H9 (cell line): ENCODE results near the gene SKAP1. TPM values are rescaled to one million over a fixed set of nuclear protein-coding genes. Genes with fewer than 3 reads are reported as not detected.

Experiments used
- DNase-seq: peaks from one replicate; pipeline ENCODE4 v3.0.0-alpha.2; 2017
- H2AFZ ChIP-seq: one replicate; pipeline ENCODE4 v1.6.1; 2013; ENCODE audit warnings: mild to moderate bottlenecking, low read length, control low read depth, moderate library complexity
- H2AK5ac ChIP-seq: 2 replicates; pipeline ENCODE4 v1.6.1; 2013; ENCODE audit warnings: low read length, control low read depth, mixed read lengths; ENCODE audit not compliant: insufficient read length
- H2BK120ac ChIP-seq: one replicate; pipeline ENCODE4 v1.6.1; 2013; ENCODE audit warnings: low read depth, mild to moderate bottlenecking, low read length, control low read depth, inconsistent platforms; ENCODE audit not compliant: poor library complexity, severe bottlenecking
- H2BK12ac ChIP-seq: 2 replicates; pipeline ENCODE4 v1.6.1; 2013; ENCODE audit warnings: low read length, control low read depth, mixed read lengths, low read depth; ENCODE audit not compliant: insufficient read length
- H2BK15ac ChIP-seq: 2 replicates; pipeline ENCODE4 v1.6.1; 2013; ENCODE audit warnings: low read depth, low read length, control low read depth
- H2BK20ac ChIP-seq: one replicate; pipeline ENCODE4 v1.6.1; 2013; ENCODE audit warnings: low read depth, mild to moderate bottlenecking, low read length, control low read depth, inconsistent platforms; ENCODE audit not compliant: poor library complexity, severe bottlenecking
- H2BK5ac ChIP-seq: 2 replicates; pipeline ENCODE4 v1.6.1; 2013; ENCODE audit warnings: low read length, control low read depth, mixed read lengths; ENCODE audit not compliant: insufficient read length
- H3K14ac ChIP-seq: 2 replicates; pipeline ENCODE4 v1.6.1; 2013; ENCODE audit warnings: low read length, control low read depth; ENCODE audit not compliant: insufficient read depth
- H3K18ac ChIP-seq: 2 replicates; pipeline ENCODE4 v1.6.1; 2013; ENCODE audit warnings: low read depth, mild to moderate bottlenecking, mixed read lengths, low read length, control low read depth; ENCODE audit not compliant: insufficient read length
- H3K23ac ChIP-seq: 2 replicates; pipeline ENCODE4 v1.6.1; 2013; ENCODE audit warnings: low read length, control low read depth, mixed read lengths, low read depth; ENCODE audit not compliant: insufficient read length
- H3K23me2 ChIP-seq: 2 replicates; pipeline ENCODE4 v1.6.1; 2013; ENCODE audit warnings: low read depth, mild to moderate bottlenecking, mixed read lengths, low read length, control low read depth; ENCODE audit not compliant: insufficient read length, poor library complexity, severe bottlenecking
- H3K27ac ChIP-seq: 2 replicates; pipeline ENCODE4 v1.5.1; 2013; ENCODE audit warnings: low read length, control low read depth, mixed read lengths, low read depth; ENCODE audit not compliant: insufficient read length
- H3K27me3 ChIP-seq: 2 replicates; pipeline ENCODE4 v1.6.1; 2013; ENCODE audit warnings: low read length, control low read depth, inconsistent platforms; ENCODE audit not compliant: insufficient read depth
- H3K4ac ChIP-seq: 2 replicates; pipeline ENCODE4 v1.6.1; 2013; ENCODE audit warnings: low read depth, mild to moderate bottlenecking, control low read depth, inconsistent platforms, low read length, moderate library complexity
- H3K4me1 ChIP-seq: 2 replicates; pipeline ENCODE4 v1.6.1; 2013; ENCODE audit warnings: low read length, control low read depth, inconsistent platforms; ENCODE audit not compliant: insufficient read depth
- H3K4me2 ChIP-seq: 2 replicates; pipeline ENCODE4 v1.6.1; 2013; ENCODE audit warnings: low read length, control low read depth, mixed read lengths; ENCODE audit not compliant: insufficient read length, insufficient read depth
- H3K56ac ChIP-seq: 2 replicates; pipeline ENCODE4 v1.6.1; 2013; ENCODE audit warnings: low read depth, mild to moderate bottlenecking, mixed read lengths, low read length, control low read depth; ENCODE audit not compliant: insufficient read length
- H3K79me1 ChIP-seq: 2 replicates; pipeline ENCODE4 v1.6.1; 2013; ENCODE audit warnings: low read depth, mild to moderate bottlenecking, moderate library complexity, low read length, control low read depth, inconsistent platforms; ENCODE audit not compliant: insufficient read depth, poor library complexity, severe bottlenecking
- H3K79me2 ChIP-seq: 2 replicates; pipeline ENCODE4 v1.6.1; 2013; ENCODE audit warnings: low read length, control low read depth, inconsistent platforms; ENCODE audit not compliant: insufficient read depth
- H3K9ac ChIP-seq: 2 replicates; pipeline ENCODE4 v1.6.1; 2013; ENCODE audit warnings: low read length, control low read depth, mixed read lengths; ENCODE audit not compliant: insufficient read length; ENCODE audit errors: extremely low read depth
- H3K9me3 ChIP-seq: one replicate; pipeline ENCODE4 v1.6.1; 2013; ENCODE audit warnings: low read depth, low read length, inconsistent platforms; ENCODE audit not compliant: control insufficient read depth
- H3T11ph ChIP-seq: one replicate; pipeline ENCODE4 v1.6.1; 2013; ENCODE audit warnings: mild to moderate bottlenecking, low read length, control low read depth, inconsistent platforms
- H4K20me1 ChIP-seq: one replicate; pipeline ENCODE4 v1.6.1; 2013; ENCODE audit not compliant: control insufficient read depth, insufficient read length, insufficient read depth
- H4K5ac ChIP-seq: 2 replicates; pipeline ENCODE4 v1.6.1; 2013; ENCODE audit warnings: low read depth, mild to moderate bottlenecking, mixed read lengths, low read length, control low read depth; ENCODE audit not compliant: insufficient read length
- H4K8ac ChIP-seq: replicated peaks from 2 replicates; pipeline ENCODE4 v1.6.1; 2013; ENCODE audit warnings: low read length, control low read depth, mixed read lengths, low read depth; ENCODE audit not compliant: insufficient read length
- H4K91ac ChIP-seq: 2 replicates; pipeline ENCODE4 v1.6.1; 2013; ENCODE audit warnings: low read depth, mild to moderate bottlenecking, moderate library complexity, mixed read lengths, low read length, control low read depth; ENCODE audit not compliant: insufficient read length
- H3K27ac Mint-ChIP-seq, 3 experiments: 2 replicates in 2 of 3; 3 replicates in 1 of 3; pipeline ENCODE4 v1.8.0; 2020 to 2021; ENCODE audit warnings: mixed read lengths in 3 of 3, mild to moderate bottlenecking in 1 of 3, moderate library complexity in 1 of 3
- H3K27me3 Mint-ChIP-seq: 2 replicates; pipeline ENCODE4 v1.8.0; 2021; ENCODE audit warnings: low read depth, mild to moderate bottlenecking, moderate library complexity, mixed read lengths
- H3K36me3 Mint-ChIP-seq, 3 experiments: 2 replicates in 2 of 3; 3 replicates in 1 of 3; pipeline ENCODE4 v1.8.0; 2020 to 2021; ENCODE audit warnings: low read depth in 3 of 3, mixed read lengths in 3 of 3; ENCODE audit not compliant: insufficient read depth in 1 of 3
- H3K4me1 Mint-ChIP-seq, 2 experiments: 2 replicates each; pipeline ENCODE4 v1.8.0; 2020; ENCODE audit warnings: mixed read lengths in 2 of 2
- H3K4me3 Mint-ChIP-seq, 2 experiments: 2 replicates in 1 of 2; 3 replicates in 1 of 2; pipeline ENCODE4 v1.8.0; 2020 to 2021; ENCODE audit warnings: mild to moderate bottlenecking in 2 of 2, mixed read lengths in 2 of 2, moderate library complexity in 1 of 2
- H3K9me3 Mint-ChIP-seq, 2 experiments: 2 replicates in 1 of 2; 3 replicates in 1 of 2; pipeline ENCODE4 v1.8.0; 2020; ENCODE audit warnings: mild to moderate bottlenecking in 2 of 2, mixed read lengths in 2 of 2, moderate library complexity in 1 of 2
- WGBS: extraction: QIAGEN DNeasy Blood & Tissue Kit; methylation state at CpG from one replicate; pipeline ENCODE4 v1.1.7; 2013; ENCODE audit warnings: missing lambda C conversion rate, low lambda C conversion rate, mixed read lengths; ENCODE audit not compliant: insufficient read length; ENCODE audit errors: extremely low coverage; 5-methylcytosine and 5-hydroxymethylcytosine counted together
- total RNA-seq: library from RNA; stranded (reverse); gene quantifications from 2 replicates; pipeline ENCODE4 v1.2.1, GENCODE V29; 2021
- TF ChIP-seq, protein P1 (sequence below): fragments of 200-600 bp; sonication (generic); conservative IDR thresholded peaks from 3 replicates; pipeline ENCODE4 v1.8.0; 2021; ENCODE audit warnings: antibody characterized with exemption, mild to moderate bottlenecking

SKAP1 gene
- total RNA-seq, 1 experiment from 2014 or later = not detected

- no peak overlapping the region for H2BK20ac ChIP-seq
- H3T11ph ChIP-seq = no peak overlapping the region
- no peaks in the 10 kb centered on the region for H3K79me2 ChIP-seq
- no peaks in the 10 kb centered on the region for H4K20me1 ChIP-seq
- Mint-ChIP-seq H3K36me3 (no peaks in the 10 kb centered on the region), H3K9me3 (no peaks in the 10 kb centered on the region), H3K27ac (no peak overlapping the region), H3K4me3 (no peak overlapping the region), H3K4me1 (peaks cover 17 to 31% of the 10 kb centered on the region in 2 experiments), H3K27me3 (no peaks in the 10 kb centered on the region; the same call in 1 of the 2 replicates)
- no peak overlapping the region for H3K14ac ChIP-seq
- H2BK5ac ChIP-seq = no peak overlapping the region
- H3K56ac ChIP-seq = no peak overlapping the region
- no peak overlapping the region for H3K4ac ChIP-seq
- no peak overlapping the region for H3K4me2 ChIP-seq
- H3K23me2 ChIP-seq = no peaks in the 10 kb centered on the region
- no peak overlapping the region for H4K91ac ChIP-seq
- H4K8ac ChIP-seq = no peak overlapping the region
- WGBS = 100% methylated on average over 2 of the region's 4 CpGs
- DNase-seq = no peak
- no peak overlapping the region for H3K9ac ChIP-seq
- no peak overlapping the region for H2BK12ac ChIP-seq
- H3K79me1 ChIP-seq = no peaks in the 10 kb centered on the region
- H3K27me3 ChIP-seq = no peaks in the 10 kb centered on the region; the same call in 1 of the 2 replicates
- no peak overlapping the region for H2AK5ac ChIP-seq
- H2BK15ac ChIP-seq = no peak overlapping the region
- no peak overlapping the region for H2BK120ac ChIP-seq
- no peak overlapping the region for H3K27ac ChIP-seq
- H2AFZ ChIP-seq = no peak overlapping the region
- TF ChIP-seq, protein P1, sequence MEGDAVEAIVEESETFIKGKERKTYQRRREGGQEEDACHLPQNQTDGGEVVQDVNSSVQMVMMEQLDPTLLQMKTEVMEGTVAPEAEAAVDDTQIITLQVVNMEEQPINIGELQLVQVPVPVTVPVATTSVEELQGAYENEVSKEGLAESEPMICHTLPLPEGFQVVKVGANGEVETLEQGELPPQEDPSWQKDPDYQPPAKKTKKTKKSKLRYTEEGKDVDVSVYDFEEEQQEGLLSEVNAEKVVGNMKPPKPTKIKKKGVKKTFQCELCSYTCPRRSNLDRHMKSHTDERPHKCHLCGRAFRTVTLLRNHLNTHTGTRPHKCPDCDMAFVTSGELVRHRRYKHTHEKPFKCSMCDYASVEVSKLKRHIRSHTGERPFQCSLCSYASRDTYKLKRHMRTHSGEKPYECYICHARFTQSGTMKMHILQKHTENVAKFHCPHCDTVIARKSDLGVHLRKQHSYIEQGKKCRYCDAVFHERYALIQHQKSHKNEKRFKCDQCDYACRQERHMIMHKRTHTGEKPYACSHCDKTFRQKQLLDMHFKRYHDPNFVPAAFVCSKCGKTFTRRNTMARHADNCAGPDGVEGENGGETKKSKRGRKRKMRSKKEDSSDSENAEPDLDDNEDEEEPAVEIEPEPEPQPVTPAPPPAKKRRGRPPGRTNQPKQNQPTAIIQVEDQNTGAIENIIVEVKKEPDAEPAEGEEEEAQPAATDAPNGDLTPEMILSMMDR = no peak
- H3K9me3 ChIP-seq = no peaks in the 10 kb centered on the region
- no peak overlapping the region for H4K5ac ChIP-seq
- peaks cover 6% of the 10 kb centered on the region for H3K4me1 ChIP-seq
- H3K23ac ChIP-seq = no peak overlapping the region
- no peak overlapping the region for H3K18ac ChIP-seq
These were observed 251.7 kb downstream of the SKAP1 start for GRCh38 chr17:48178317-48178716.
